CD4-positive, alpha-beta T cell treated with Interleukin-6 at 100 ng/mL for 8 hours (primary cell): ENCODE measurements around the gene CENPP.

ENCODE experiments used
- DNase-seq: peaks from one replicate; pipeline ENCODE4 v3.0.0-alpha.2; 2020; ENCODE audit warnings: mixed read lengths, low spot score

CENPP gene

DNA sequence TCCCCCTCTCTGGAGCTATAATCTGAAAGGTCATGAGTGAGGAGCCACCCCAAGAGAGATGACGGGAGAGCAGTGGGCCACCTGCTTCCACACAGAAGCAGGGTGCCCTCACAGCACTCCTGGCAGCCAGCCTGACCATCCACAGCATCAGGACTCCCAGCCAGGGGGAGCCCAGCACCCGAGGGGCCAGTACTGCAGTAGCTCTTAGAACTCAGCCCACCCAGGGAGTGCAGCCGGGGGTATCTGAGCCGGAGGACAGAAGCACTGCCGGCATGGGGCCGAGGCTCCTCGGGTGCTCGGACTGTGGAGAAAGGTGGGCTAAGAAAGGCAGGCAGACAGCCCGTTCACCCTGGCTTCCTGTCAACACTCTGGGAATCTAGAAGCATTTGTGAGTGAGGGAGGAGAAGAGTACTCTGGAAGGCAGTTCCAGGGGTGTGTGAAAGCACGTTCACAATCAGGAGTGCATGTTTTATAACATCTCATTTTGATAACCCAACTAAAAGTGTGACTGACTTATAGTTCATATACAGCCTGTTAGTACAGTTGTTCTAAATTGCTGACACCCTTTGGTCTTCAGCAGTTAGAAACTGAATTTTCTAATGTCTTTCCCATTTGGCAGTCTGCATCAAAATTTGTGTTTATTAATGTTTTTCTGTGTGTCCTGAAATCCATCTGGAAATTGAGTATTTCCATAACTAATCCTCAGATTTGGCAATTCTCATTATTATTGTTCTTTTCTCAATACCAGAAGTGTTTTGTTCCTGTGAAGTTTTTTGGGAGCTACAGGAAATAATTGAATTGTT lies 182.5 kb downstream of the CENPP start:
- DNase-seq = no peak

DNA sequence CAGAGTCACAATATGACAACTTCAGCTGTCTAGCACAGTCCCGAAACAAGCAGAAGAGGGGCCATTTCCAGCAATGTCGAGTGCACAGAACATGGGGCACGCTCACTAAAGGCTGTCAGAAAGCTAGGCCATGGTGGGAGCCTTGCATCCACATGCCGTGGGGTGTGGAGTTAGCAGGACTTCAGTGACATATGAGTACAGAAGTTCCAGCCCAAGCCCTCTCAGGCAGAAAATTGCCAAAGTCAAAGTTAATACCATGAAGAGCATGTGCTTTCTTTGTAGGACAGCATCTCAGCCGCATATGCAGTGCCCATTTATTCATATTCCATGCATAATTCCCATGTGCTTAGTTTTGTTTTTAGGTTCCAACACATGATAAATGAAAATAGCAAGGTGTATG lies 183.3 kb downstream of the CENPP start:
- no peak for DNase-seq

DNA sequence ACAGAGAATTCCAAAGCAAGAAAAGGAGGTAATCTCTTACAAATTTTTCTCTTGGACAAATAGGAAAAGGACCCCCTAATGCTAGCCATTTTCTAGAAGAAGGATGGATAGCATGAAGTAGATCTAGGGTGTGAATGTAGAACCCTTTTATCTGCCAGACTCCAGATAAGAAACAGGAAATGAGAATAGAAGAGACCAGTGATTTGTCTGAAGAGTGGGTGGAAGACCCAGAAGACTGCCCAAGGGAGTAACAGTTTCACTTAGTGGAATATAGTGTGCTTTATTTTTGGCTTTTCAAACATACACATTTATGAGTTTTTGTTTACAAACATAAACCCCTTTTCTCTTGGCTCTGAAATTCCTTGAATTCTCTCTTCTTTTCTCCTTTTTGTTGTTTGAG lies 185.0 kb downstream of the CENPP start:
- DNase-seq = no peak

DNA sequence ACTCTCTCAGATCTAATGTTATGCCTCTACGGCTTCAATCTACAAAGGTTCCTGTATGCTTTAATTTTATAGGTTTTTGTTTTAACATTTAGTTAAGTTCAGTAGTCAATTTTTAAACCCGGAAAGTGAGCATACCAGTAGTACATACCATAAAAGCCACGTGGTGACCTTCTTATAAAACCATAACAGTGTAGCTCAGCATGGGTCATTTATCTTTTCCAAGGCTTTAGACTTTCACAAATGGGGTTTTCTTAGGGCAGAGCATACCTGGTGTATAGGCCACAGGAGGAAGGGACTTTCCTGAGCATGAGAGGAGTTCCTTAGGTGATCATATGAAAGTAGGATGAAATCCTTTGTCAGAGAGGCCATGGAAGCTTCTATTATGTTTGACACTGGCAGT lies 186.9 kb downstream of the CENPP start:
- no peak for DNase-seq

DNA sequence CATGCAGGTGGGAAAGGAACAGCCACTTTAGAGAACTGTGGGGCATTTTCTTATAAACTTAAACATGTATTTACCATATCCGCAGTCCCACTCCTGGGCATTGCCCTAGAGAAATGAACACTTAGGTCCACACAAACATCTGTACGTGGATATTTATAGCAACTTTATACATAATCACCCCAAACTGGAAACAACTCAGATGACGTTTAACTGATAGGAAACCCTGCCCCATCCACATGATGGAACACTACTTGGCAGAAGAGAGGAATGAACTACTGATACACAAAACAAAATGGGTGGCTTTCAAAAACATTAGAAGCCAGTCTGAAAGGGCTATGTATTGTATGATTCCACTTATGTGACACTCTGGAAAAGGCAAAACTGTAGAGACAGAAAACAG lies 187.6 kb downstream of the CENPP start:
- DNase-seq = no peak

DNA sequence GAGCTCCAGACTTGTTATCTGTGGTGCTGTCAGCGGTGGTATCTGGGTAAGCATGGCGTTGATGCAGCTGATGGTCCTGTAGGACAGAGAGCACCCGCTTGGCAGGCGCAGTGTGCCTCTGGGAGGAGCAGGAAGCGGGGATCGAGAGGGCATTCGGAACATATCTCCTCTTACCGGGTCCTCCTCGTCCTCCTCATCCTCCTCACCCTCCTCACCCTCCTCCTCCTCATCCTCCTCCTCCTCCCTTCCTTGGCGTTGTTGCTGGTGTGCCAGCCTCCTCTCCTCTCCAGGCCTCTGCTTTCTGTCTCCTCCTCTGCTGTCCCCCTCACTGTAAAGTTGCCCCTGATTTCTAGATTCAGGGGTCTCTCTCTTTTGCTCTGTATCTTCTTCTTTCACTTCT lies 188.9 kb downstream of the CENPP start:
- no peak for DNase-seq

DNA sequence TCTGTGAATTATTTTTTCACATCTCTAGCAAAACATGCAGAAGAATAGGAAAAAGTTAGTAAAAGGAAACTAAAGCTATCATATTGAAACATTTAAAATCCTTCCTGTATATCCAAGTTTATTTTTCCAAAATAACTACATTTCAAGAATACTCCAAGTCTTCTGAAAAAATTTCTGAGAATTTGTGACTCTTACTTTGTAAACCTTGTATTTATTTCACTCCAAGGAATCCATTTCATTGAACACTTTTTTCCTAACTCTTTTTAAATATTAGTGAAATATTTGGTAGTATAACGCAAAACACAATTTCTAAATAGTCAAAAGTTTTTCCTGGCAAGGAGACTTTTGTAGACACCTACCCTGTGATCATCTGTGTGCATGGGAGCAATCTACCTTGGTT lies 190.8 kb downstream of the CENPP start:
- no peak for DNase-seq

DNA sequence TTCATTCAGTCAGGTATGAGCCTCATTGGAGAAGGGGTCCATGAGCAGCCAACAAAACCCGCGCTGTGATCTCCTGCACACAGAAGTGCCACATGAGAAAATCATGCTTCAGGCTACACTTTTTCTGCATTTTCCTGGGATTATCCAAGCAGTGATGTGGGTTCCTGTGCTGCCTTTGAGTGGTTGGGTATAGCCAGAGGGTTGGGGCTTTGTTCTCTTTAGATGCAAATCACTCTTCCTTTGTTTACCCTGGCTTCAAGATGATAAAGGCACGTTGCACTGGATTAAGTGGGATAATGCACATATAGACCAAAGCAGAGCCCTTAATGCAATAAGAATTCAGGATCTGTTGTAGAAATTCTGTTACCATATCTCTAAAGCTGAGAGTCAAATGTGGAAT lies 191.3 kb downstream of the CENPP start:
- no peak for DNase-seq

DNA sequence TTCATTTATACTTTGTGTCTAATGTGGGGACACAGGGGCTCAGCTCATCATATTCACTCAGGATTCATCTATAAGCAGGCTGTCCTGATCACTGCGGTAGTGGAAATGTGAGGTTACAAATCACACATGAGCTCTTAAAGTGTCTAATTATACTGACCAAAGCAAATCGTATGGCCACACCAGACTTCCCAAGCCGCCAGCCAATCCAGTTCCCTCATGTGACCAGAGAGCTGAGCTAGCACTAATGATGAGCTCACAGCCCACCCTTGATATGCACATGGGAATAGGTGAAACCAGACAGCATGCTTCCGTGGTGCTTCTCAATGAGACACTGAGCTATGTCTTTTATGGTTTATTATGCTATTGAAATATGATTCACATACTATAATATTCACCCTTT lies 192.4 kb downstream of the CENPP start:
- no peak for DNase-seq

DNA sequence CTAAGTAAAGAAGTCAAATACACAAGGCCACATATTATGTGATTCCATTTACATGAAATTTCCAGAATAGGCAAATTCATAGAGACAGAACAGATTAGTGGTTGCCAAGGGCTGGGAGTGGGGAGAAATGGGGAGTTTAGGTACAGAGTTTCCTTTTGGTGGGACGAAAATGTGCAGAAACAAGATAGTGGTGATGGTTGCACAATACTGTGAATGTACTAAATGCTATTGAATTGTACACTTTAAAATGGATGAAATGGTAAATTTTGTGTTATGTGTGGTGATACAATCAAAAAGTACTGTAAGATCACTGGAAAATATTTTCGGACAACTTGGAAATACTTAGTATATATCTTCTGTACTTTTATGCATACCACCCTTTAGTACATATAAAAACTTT lies 195.1 kb downstream of the CENPP start:
- no peak for DNase-seq

DNA sequence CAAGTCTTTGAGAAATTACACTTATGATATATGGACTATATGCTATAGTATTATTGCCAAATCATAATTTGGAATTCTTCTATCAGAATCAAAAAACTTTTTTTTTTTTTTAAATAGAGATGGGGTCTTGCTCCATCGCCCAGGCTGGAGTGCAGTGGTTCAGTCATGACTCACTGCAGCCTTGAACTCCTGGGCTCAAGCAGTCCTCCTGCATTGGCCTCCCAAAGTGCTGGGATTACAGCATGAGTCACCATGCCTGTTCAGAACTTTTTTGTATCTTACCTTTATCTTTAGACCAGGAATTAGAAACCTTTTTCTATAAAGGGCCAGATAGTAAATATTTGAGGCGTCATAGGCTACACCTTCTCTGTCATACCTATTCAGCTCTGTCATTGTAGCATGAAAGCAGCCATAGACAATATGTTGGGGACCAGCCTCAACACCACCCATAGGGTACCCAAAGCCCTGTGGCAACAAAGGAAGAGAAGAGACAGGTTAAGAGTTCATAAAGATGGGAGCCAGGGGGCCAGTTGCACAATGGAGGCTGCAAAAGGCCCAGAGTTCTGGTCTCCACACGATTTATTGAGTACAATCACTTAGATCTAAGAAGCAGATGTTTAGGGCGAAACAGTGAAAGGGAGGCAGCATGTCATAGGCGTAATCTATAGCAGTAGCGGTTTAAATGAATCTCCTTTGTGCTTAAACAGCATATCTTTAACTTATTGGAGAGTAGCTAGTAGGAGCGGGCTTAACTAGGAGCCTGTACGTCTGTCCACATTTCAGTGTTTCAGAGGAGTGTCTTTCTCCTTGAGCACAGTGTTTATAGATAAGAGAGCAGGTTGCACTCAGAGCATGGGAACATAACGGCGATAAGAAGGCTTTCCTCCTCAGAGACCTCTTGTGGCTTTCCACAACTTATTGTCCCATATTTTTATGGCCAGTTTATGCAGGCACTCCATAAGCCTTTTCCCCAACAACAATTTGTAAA lies 197.5 kb downstream of the CENPP start:
- no peak for DNase-seq

DNA sequence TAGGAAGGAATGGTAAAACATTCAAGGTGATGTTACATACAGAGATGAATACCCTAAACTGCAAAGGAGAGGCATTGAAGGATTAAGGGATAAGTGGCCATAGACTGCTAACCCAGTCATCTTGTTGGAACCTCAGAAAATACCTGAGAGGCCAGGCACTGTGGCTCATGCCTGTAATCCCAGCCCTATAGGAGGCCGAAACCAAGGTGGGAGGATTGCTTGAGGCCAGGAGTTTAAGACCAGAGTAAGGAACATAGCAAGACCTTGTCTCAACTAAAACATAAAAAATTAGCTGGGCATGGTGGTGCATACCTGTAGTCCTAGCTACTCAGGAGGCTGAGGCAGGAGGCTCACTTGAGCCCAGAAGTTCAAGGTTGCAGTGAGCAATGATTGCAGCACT lies 199.1 kb downstream of the CENPP start:
- DNase-seq = no peak

DNA sequence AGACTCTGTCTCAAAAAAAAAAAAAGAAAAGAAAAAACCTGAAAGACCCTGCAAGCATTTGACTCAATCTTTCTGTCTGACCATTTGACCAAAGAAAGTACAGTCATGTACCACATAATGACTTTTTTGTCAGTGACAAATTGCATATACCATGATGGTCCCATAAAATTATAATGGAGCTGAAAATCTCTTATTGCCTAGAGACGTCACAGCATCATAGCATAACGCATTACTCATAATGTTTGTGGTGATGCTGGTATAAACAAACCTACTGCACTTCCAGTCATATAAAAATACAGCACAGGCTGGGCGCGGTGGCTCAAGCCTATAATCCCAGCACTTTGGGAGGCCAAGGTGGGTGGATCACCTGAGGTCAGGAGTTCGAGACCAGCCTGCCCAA lies 199.6 kb downstream of the CENPP start:
- no peak for DNase-seq

DNA sequence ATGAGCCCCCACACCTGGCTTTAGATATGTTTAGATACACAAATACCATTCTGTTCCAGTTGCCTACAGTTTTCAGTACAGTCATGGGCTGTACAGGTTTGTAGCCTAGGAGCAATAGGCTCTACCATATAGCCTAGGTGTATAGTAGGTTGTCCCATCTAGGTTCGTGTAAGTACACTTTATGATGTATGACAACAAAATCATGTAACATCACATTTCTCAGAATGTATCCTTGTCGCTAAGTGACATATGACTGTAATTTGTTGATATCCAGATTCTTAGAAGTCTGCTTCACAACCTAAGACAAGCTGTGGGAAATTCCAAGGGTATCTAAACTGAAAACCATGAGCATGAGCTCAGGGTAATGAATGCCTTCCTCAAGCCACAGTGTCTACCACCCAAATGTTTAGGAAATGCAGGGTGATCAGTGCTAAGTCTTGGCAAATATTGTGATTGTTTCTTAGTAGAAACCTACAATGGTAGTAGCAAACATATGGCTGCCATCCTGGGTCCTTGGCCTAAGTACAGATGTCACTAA lies 201.6 kb downstream of the CENPP start:
- no peak for DNase-seq

DNA sequence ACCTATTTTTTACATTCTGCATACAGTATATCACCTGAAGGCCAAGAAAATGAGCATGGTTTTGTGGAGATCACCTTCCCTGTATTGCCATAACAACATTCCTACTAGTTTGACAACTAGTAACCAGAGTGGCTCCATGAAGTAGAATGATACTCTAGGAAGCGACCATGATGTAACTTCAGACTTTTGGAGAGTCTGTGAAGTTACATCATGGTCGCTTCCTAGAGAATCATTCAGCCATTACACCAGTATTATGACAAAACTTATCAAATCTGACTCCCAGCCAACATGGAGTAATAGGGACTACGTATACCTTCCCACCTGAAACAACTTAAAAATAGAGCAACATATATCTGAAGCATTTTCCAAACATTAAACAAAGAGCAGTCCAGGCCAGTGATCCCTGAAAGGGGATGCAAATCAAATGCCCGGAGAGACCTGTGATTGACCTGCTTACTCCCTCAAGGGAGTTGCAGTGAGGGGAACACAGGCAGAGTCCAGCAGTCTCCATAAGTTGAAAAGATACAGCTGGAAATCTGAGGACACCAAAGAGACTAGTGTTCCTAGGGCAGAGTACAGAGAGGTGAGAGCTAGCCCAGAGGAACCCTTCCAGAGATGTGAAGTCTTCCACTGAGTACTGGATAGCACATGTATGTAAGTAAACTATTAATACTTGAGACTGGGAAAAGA lies 202.2 kb downstream of the CENPP start:
- no peak for DNase-seq

DNA sequence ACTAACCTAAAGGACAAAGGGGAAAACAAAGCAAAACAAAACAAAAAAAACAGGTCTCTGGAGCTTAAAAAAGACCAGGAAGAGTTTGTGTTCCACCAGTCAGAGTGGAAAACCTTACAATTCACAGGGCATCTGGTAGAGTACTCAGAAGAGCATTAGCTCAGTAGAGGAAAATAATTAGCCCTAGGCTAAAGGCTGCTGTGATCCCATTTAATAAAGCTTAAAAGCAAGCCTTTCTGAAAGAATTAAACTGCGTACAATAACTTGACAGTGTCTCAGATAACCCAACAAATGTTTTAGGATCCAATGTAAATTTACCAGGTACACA lies 202.7 kb downstream of the CENPP start:
- DNase-seq = no peak

DNA sequence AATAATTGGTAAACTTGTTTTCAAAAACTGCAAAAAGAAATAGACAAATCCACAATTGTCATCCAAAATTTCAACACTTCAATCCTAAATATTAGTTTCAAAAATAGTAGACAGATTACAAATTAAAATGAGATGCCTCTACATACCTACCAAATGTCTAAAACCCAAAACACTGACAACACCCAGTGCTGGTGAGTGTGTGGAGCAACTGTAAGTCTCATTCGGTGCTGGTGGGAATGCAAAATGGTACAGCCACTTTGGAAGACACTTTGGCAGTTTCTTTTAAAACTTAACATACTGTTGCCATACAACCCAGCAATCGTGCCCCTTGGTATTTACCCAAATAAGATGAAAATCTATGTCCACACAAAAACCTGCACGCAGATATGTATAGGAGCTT lies 203.4 kb downstream of the CENPP start:
- DNase-seq = no peak

DNA sequence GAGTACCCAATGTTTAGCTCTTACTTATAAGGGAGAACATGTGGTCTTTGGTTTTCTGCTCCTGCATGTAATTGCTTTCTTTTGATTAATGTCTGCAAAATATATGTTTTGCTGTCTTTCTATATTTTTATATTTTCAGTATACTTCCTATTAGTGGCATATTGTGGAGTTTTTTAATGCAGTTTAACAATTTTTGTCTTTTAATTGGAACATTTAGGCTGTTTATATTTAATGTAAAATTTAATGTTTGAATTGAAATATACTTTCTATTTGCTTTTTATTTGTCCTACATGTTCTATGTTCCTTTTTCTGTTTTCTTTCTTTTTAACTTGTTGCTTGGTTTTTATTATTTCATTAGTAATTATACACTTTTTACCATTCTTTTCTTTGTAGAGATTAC lies 205.1 kb downstream of the CENPP start:
- DNase-seq = no peak

DNA sequence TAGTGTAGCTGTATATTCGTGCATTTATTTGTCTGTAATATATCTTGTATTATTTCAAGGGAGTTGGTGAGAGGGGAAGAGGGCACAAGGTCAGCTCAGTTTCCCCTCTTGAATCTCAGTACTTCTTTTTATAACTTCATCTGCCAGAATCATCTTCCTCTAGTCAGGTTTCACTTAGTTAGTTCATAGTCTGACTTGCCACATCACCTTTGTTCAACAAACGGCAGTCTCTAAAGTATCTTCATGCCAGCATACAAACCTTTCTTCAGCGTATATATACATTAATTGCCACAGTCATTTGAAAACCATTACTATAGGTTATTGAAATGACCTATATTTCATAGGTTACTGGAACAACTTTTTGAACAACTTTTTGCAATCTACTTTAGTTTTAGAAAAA lies 208.5 kb downstream of the CENPP start:
- no peak for DNase-seq

DNA sequence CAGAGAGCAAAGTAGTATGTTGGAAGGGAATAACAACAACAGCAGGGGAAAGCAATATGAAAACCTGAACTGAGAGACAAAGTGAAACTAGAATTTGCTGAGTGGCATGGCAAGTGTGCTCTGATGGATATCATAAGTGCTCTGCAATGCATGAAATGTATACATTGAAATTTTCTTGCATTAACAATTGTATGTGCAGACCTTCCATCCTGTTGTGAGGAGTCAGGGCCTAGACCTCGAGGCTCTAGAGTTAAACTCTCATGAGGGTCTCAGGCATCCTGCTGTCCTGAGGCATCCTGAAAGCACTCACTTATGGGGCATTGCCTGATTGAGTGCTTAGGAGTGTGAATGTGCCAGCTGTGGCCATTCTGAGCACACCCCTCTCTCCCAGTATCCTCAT lies 208.9 kb downstream of the CENPP start:
- no peak for DNase-seq

DNA sequence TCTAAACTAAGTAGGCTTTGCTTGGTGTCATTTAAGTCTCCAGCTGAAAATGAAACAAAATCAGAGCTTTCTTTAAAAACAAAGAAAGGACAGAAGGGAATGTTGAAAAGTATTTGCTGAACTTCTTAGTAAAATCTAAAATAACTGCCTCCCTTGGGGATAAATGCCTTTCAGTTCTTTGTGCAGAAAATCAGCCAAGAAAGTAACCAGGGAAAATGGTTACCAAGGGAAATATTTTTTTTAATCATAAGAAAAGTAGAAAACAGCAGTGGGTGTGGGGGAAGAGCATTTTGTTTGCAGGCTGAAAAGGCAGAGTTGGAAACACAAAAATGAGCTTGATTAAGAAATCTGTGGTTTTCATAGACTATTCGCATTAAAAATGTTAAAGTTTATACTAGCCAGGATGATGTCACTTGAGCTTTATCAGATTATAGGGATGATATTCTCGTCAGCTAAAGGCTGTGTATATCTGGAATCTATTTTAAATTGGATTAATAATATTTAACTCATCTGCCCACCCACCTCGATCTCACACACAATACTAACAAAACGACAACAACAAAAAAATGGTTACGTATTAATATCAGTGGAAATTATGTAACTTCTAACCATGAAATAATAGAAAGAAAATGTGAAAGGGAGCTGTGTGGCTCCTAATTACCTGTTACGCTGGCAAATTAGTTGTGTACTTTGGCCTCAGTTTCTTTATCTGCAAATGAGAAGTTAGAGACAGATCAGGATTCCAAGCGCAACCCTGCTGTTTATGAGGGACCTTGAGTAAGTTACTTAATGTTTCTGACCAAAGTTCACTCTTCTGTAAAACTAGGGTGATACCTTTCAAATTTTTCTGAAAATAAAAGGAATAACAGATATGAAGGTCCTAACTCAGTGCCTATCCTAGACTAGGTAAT lies 210.4 kb downstream of the CENPP start, which contains the start of gene ECM2:
TSS of gene ECM2 (minus strand) at position 51 of the 911 bp plus-strand sequence. CDS start 13,124 bp downstream, outside the sequence.
- no peak for DNase-seq
